ENCODE data around the gene TMED4. TPM values are rescaled to one million over a fixed set of nuclear protein-coding genes. Genes with fewer than 3 reads are reported as not detected.

TMED4 gene
- total RNA-seq: 80.9 and 103 TPM in 2 replicates

GRCh38 chr7:44581879-44582603 lies at the start of gene TMED4:
Gene TMED4, minus strand, starts transcription at chr7:44582231. Its CDS starts 25 bp downstream, at chr7:44582206.

GRCh38 chr7:44606341-44607140 lies 24.5 kb upstream of the TMED4 start, which contains the start of gene OGDH:
Gene OGDH, plus strand, starts transcription at chr7:44606627. Its CDS starts 17,717 bp downstream, at chr7:44624344.

GRCh38 chr7:44573464-44574286 lies 8.4 kb downstream of the TMED4 start, which contains the start of gene DDX56:
Gene DDX56, minus strand, starts transcription at chr7:44573908. Its CDS starts 13 bp downstream, at chr7:44573895.

GRCh38 chr7:44541028-44541869 lies 40.8 kb downstream of the TMED4 start, which contains the start of gene NPC1L1:
Gene NPC1L1, minus strand, starts transcription at chr7:44541330. Its CDS starts 71 bp downstream, at chr7:44541259.

Other genes with a start within 250 kb of the TMED4 start
- gene NUDCD3, start 91.6 kb downstream of the TMED4 start, total RNA-seq: 52.2 and 64.8 TPM in 2 replicates
- not detected in 2 replicates for gene NPC1L1, start 40.9 kb downstream of the TMED4 start, total RNA-seq
- 59.3 and 95.2 TPM in 2 replicates for gene DDX56, start 8.3 kb downstream of the TMED4 start, total RNA-seq
- 88.0 and 95.1 TPM in 2 replicates for gene OGDH, start 24.4 kb upstream of the TMED4 start, total RNA-seq
- 9.4 and 10.1 TPM in 2 replicates for gene ZMIZ2, start 166.6 kb upstream of the TMED4 start, total RNA-seq
- gene PPIA, start 214.4 kb upstream of the TMED4 start, total RNA-seq: 5,099 and 5,600 TPM in 2 replicates